Panc1 (cell line): ENCODE data around the gene USP31. TPM values are rescaled to one million over a fixed set of nuclear protein-coding genes. Genes with fewer than 3 reads are reported as not detected.

ENCODE experiments used
- ATAC-seq: fragments of 200-7000 bp; cut with Tn5 transposase; 2 replicates; pipeline ENCODE4 v1.9.1; 2020; ENCODE audit warnings: mild to moderate bottlenecking, moderate library complexity
- BruUV-seq: library from RNA; stranded (reverse); fragments of 400-500 nt; replicated peaks from 2 replicates; lab custom pipeline; 2021; lab: Mats Ljungman, UMichigan
- CTCF ChIA-PET: fragments of 300-600 bp; sonication (Branson Sonifier 250); formaldehyde crosslinking; loops from one replicate; lab custom pipeline; 2022; ENCODE audit warnings: antibody characterized with exemption; lab: Charles Lee
- POLR2A ChIA-PET: fragments of 300-600 bp; sonication (Branson Sonifier 250); formaldehyde crosslinking; loops from one replicate; lab custom pipeline; 2022; ENCODE audit warnings: antibody characterized with exemption; lab: Charles Lee
- DNase-seq: peaks from one replicate; pipeline ENCODE4 v3.0.0-alpha.2; 2010; ENCODE audit warnings: low read depth, low spot score
- H3K27ac ChIP-seq: 2 replicates; pipeline ENCODE4 v1.5.1; 2011; ENCODE audit warnings: mild to moderate bottlenecking, low read length, inconsistent platforms
- H3K27me3 ChIP-seq: fragments of 200-500 bp; sonication (Bioruptor generic); 2 replicates; pipeline ENCODE4 v1.6.0; 2014; ENCODE audit warnings: low read length, inconsistent platforms; ENCODE audit not compliant: control insufficient read depth, insufficient read depth
- H3K36me3 ChIP-seq: fragments of 200-500 bp; sonication (Bioruptor generic); 2 replicates; pipeline ENCODE4 v1.5.1; 2014; ENCODE audit warnings: inconsistent platforms, mild to moderate bottlenecking, low read length, moderate library complexity; ENCODE audit not compliant: control insufficient read depth, insufficient read depth
- H3K4me1 ChIP-seq: 2 replicates; pipeline ENCODE4 v1.5.1; 2011; ENCODE audit warnings: inconsistent platforms, mild to moderate bottlenecking, low read length, moderate library complexity; ENCODE audit not compliant: control insufficient read depth, insufficient read depth
- H3K4me3 ChIP-seq, 2 experiments: 2 replicates each; pipeline ENCODE4 v1.5.1; 2011 to 2012; ENCODE audit warnings: low read depth in 2 of 2, low read length in 2 of 2, mild to moderate bottlenecking in 2 of 2, inconsistent platforms in 1 of 2, moderate library complexity in 1 of 2
- H3K9me3 ChIP-seq: fragments of 200-500 bp; sonication (Bioruptor generic); 2 replicates; pipeline ENCODE4 v1.5.1; 2014; ENCODE audit warnings: low read depth, mild to moderate bottlenecking, inconsistent platforms, low read length, moderate library complexity; ENCODE audit not compliant: control insufficient read depth, insufficient read depth
- POLR2AphosphoS5 ChIP-seq: IDR thresholded peaks from 2 replicates; pipeline ENCODE4 v1.6.1; 2012; ENCODE audit warnings: mild to moderate bottlenecking, low read depth, low read length, moderate library complexity
- SIN3A ChIP-seq: IDR thresholded peaks from 2 replicates; pipeline ENCODE4 v1.6.1; 2012; ENCODE audit warnings: low read depth, mild to moderate bottlenecking, low read length, moderate library complexity, borderline replicate concordance; ENCODE audit not compliant: insufficient read depth
- TCF7L2 ChIP-seq: IDR thresholded peaks from 2 replicates; pipeline ENCODE4 v1.6.1; 2011; ENCODE audit warnings: mild to moderate bottlenecking, low read depth, low read length, inconsistent platforms
- in situ Hi-C: cut with HindIII; loops from 2 replicates; pipeline ENCODE4 v1.10.0; 2016; ENCODE audit warnings: low sequenced_read_pairs, low pct_unique_long_range_greater_than_20kb
- intact Hi-C: fragments of 100-400 bp; cut with micrococcal nuclease; formaldehyde crosslinking; loops from one replicate; pipeline ENCODE4 v1.10.0; 2022; ENCODE audit not compliant: unreplicated experiment
- total RNA-seq: library from RNA; stranded (reverse); gene quantifications from one replicate; pipeline ENCODE4 v1.2.1, GENCODE V29; 2021; ENCODE audit not compliant: unreplicated experiment
- TF ChIP-seq, protein P1 (sequence below), 2 experiments: IDR thresholded peaks; 2 replicates each; pipeline ENCODE4 v1.6.1; 2011 to 2012; ENCODE audit warnings: low read depth in 2 of 2, control low read depth in 1 of 2, low read length in 1 of 2, mild to moderate bottlenecking in 1 of 2, moderate library complexity in 1 of 2; ENCODE audit not compliant: insufficient read depth in 1 of 2
- TF ChIP-seq, protein P2 (sequence below): fragments of 450-650 bp; IDR thresholded peaks from 2 replicates; pipeline ENCODE4 v1.5.1; 2017; ENCODE audit warnings: mild to moderate bottlenecking

USP31 gene
- total RNA-seq, 1 experiment from 2014 or later = 27.2 TPM

GRCh38 chr16:23105309-23105708, 43.9 kb downstream of the USP31 start:
- ATAC-seq = no peak
- H3K4me1 ChIP-seq = no peaks in the 10 kb centered on the region
- no peaks in the 10 kb centered on the region for H3K27me3 ChIP-seq
- intact Hi-C loops (no loop called here), in situ Hi-C loops (no loop called here)
- H3K9me3 ChIP-seq = no peaks in the 10 kb centered on the region
- DNase-seq = no peak
- peaks cover 3% of the 10 kb centered on the region; the same call in 1 of the 2 replicates for H3K36me3 ChIP-seq
- TF ChIP-seq, protein P1, sequence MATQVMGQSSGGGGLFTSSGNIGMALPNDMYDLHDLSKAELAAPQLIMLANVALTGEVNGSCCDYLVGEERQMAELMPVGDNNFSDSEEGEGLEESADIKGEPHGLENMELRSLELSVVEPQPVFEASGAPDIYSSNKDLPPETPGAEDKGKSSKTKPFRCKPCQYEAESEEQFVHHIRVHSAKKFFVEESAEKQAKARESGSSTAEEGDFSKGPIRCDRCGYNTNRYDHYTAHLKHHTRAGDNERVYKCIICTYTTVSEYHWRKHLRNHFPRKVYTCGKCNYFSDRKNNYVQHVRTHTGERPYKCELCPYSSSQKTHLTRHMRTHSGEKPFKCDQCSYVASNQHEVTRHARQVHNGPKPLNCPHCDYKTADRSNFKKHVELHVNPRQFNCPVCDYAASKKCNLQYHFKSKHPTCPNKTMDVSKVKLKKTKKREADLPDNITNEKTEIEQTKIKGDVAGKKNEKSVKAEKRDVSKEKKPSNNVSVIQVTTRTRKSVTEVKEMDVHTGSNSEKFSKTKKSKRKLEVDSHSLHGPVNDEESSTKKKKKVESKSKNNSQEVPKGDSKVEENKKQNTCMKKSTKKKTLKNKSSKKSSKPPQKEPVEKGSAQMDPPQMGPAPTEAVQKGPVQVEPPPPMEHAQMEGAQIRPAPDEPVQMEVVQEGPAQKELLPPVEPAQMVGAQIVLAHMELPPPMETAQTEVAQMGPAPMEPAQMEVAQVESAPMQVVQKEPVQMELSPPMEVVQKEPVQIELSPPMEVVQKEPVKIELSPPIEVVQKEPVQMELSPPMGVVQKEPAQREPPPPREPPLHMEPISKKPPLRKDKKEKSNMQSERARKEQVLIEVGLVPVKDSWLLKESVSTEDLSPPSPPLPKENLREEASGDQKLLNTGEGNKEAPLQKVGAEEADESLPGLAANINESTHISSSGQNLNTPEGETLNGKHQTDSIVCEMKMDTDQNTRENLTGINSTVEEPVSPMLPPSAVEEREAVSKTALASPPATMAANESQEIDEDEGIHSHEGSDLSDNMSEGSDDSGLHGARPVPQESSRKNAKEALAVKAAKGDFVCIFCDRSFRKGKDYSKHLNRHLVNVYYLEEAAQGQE (IDR thresholded peaks at IDR 0.05; ENCODE audit: insufficient read depth in 1 of 2, low read depth in 2 of 2, low read length in 1 of 2) = no peak
- TF ChIP-seq, protein P2, sequence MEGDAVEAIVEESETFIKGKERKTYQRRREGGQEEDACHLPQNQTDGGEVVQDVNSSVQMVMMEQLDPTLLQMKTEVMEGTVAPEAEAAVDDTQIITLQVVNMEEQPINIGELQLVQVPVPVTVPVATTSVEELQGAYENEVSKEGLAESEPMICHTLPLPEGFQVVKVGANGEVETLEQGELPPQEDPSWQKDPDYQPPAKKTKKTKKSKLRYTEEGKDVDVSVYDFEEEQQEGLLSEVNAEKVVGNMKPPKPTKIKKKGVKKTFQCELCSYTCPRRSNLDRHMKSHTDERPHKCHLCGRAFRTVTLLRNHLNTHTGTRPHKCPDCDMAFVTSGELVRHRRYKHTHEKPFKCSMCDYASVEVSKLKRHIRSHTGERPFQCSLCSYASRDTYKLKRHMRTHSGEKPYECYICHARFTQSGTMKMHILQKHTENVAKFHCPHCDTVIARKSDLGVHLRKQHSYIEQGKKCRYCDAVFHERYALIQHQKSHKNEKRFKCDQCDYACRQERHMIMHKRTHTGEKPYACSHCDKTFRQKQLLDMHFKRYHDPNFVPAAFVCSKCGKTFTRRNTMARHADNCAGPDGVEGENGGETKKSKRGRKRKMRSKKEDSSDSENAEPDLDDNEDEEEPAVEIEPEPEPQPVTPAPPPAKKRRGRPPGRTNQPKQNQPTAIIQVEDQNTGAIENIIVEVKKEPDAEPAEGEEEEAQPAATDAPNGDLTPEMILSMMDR = no peak
- TF ChIP-seq SIN3A = no peak
- TF ChIP-seq TCF7L2 = no peak
- no peak for TF ChIP-seq POLR2AphosphoS5
- H3K4me3 ChIP-seq = no peak overlapping the region
- no TSS peak for BruUV-seq
- no peak overlapping the region for H3K27ac ChIP-seq
- ChIA-PET CTCF (no interaction called here), POLR2A (interaction anchor here (0.5 kb wide), 1 partner anchor 34 kb away, joined by 11 read pairs; no protein-coding TSS in a partner anchor)

GRCh38 chr16:23104032-23104955, 45.0 kb downstream of the USP31 start:
- TF ChIP-seq, protein P1 (IDR thresholded peaks at IDR 0.05; ENCODE audit: insufficient read depth in 1 of 2, low read depth in 2 of 2, low read length in 1 of 2) = no peak
- TF ChIP-seq, protein P2 = no peak
- no peak for TF ChIP-seq TCF7L2
- TF ChIP-seq SIN3A = no peak
- no peak for TF ChIP-seq POLR2AphosphoS5
- H3K27ac ChIP-seq = no peak overlapping the region
- H3K4me1 ChIP-seq = no peaks in the 10 kb centered on the region
- H3K4me3 ChIP-seq = no peak overlapping the region
- no TSS peak for BruUV-seq
- no peaks in the 10 kb centered on the region for H3K27me3 ChIP-seq
- intact Hi-C loops (no loop called here), in situ Hi-C loops (no loop called here)
- peaks cover 3% of the 10 kb centered on the region; the same call in 1 of the 2 replicates for H3K36me3 ChIP-seq
- ChIA-PET POLR2A (no interaction called here), CTCF (no interaction called here)
- no peaks in the 10 kb centered on the region for H3K9me3 ChIP-seq
- no peak for DNase-seq
- ATAC-seq = no peak
